ENCODE data around the gene C1orf198.

DNA sequence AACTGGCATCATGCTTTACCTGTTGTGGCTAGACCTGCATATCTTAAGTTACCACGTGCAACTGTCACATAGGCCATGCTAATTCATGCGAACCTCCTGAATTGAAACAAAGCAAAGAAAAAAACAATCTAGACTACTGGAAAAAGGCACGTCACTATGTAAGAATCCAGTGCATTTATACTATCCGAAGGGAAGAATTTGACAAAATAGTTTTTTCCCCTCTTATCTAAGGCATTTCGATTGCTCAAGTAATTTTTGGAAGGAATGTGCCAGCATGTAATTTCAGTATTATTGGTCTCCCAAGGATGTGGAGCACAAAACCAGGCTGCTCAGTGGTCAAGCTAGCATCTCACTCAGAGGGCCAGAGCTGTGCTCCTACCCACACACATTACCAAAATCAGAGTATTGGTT is 31.5 kb upstream of the C1orf198 start:
- TF ChIP-seq CTCF (IDR thresholded peaks at IDR 0.05; ENCODE audit: low read depth, low read length) (no peak), EZH2phosphoT487 (IDR thresholded peaks at IDR 0.05; ENCODE audit: low read depth) (no peak)
